Activated T-cell treated with anti-CD3 and anti-CD28 coated beads for 24 hours (primary cell): ENCODE measurements around the gene CD33.

ENCODE experiments used
- DNase-seq: peaks from one replicate; pipeline ENCODE4 v3.0.0-alpha.2; 2020; ENCODE audit warnings: low read depth

The CD33 gene

DNA sequence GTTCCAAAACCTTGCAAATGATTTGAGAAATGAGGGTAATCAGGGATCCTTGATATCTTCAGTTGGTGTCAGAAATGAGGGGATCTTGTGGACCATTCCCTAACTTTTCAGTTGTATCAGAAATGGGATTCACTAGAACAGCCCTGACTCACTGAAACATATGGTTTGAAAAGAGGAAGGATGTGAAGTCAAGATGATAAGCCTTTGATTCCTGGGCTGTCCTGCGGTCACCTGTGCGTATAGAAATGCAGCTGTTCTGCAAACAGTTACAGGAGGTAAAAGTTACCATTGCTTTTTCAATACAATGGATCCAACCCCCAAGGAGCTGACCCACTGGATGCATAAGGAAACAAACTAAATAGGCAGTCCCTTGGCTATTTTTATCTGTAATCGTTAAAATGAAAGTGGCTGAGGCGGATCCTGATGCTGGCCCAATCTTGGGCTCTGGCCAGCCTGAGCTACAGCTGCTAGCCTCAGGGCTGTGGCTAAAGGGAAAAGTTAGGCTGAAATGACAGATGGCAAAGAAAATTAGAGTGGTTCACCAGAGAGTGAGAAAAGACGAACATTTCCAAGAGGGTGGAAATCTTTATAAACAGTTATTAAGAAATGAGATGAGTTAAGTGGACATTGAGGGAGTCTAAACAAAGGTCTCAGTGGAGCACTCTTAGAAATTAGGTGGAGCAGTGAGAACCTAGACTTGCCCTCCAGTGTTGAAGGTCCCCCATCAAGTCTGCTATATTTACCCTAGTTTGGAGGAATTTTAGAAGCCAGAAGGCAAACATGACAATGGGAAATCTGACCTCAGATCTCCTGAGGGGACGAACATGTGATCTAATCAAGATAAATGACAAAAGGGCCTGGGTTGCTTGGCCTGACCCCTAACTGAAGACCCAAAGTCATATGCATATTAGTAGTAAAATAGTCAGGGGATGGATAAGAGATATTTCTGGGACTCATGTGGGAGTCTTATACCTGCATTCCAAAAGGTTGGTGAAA is 33.6 kb downstream of the CD33 start:
- DNase-seq, result no peak

DNA sequence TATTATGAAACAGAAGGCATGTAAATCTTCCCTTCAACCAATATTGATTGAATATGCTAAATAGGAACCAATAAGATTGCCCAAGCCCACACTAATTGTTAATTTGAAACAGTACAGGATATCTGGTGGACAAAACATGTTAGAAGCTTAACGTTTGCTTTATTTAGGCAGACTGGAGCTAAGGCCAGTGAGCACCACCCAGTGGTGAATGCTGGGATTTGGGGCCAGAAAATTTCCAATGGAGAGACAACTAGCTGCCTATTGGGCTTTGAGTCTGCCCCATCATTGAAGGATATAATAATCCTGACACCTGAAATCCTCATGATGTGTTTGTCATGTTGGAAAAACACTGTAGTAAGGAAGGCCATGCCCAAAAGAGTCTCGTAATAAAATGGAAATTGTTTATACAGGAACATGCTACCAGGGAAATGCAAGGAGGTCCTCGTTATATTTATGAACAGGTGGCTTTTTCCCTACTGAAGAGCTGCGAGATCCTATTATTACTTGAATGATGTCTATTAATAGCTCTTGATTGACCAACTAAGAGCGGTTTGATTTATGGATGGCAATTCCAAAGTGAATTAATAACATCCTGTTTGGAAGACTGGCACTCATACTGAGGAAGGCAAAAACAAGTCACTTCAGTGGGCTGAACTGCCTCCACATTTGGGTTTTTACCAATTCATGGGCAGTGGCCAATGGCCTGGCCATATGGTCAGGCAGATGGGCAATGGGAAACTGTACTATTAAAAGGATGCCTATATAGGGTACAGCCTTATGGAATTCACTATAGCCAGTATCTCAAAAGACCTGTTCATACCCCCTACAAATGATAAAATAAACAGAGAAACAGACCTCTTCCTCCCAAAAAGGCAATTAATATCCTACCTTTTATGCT is 34.7 kb downstream of the CD33 start:
- peak; percentile 39 for DNase-seq

DNA sequence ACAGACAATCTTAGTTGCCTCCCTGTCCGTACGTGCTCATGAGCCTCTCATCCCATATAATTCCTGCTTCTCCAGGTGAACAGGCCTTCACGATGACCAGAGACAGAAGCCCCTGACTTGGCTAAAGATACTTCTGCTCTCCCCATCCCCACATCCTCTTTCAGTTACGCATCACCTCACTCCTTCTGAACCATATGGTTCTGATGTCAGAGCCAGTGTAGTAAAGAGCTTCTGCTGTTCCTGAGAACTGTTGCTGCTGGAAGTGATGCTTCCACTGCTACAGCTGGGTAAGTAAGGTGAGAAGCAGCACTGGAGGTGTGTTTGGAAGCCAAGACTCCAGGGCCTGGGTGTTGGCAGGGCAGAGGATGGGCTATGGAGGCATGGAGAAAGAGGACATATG is 38.9 kb downstream of the CD33 start:
- no peak for DNase-seq

DNA sequence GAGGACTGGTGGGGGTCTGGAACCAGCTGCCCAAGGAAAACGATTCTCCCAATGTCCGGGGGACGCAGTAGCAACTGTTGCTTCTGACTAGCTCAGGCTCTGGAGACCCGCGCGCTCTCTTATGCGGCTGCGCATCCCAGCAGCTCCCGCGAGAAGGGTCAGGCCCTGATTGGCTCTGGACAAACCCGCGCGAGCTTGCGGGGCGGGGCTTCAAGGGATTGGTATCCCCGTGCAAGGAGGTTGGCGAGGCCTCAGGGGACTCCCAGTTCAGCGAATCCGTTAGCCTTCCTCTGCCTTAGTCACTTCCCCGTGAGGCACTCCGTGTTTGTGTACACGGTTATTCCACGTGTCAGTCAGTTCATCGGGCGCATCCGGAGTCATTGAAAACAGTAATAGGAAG is 46.2 kb downstream of the CD33 start:
- no peak for DNase-seq

- DNase-seq, result no peak
Measured at GRCh38 chr19:51272183-51272810, 47.4 kb downstream of the CD33 start.

GRCh38 chr19:51274049-51274770 is 49.3 kb downstream of the CD33 start:
- no peak for DNase-seq

- no peak for DNase-seq
Measured at GRCh38 chr19:51277112-51277511, 52.2 kb downstream of the CD33 start.

DNA sequence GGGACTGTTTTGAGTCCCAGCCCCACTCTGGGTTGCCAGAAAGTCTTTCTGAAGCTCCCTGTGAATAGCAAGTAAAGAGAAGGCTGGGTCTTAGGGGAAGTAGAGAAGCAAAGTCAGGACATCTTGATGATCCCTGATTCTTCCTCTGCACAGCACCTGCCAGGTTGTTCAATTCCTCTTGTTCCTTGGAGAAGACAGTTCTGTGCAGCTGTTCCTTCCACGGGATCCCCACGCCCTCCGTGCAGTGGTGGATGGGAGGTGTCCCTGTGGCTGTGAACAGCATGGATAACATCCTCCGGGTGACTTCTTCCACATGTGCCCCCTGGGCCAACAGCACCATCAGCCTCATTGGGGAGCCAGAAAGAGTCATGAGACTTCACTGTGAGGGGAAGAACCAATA is 57.5 kb downstream of the CD33 start:
- no peak for DNase-seq

- no peak for DNase-seq
Measured at GRCh38 chr19:51285682-51286081, 60.8 kb downstream of the CD33 start.
